Measurements from ENCODE around the gene TBC1D22B.
"Not testable (repeated sequence)": the region's sequence is repeated elsewhere in the genome, so short reads cannot be mapped to it uniquely, and the experiment has no call there.

TBC1D22B gene

GRCh38 chr6:37324131-37325033 is 66.8 kb downstream of the TBC1D22B start:
- no peak for DNase-seq

- not testable (repeated sequence) for DNase-seq
Measured at GRCh38 chr6:37330345-37330744, 72.8 kb downstream of the TBC1D22B start.

- DNase-seq, result no peak
Measured at GRCh38 chr6:37331047-37331446, 73.5 kb downstream of the TBC1D22B start.

GRCh38 chr6:37332894-37333293 is 75.3 kb downstream of the TBC1D22B start:
- no peak for DNase-seq

GRCh38 chr6:37334047-37334446 is 76.5 kb downstream of the TBC1D22B start:
- no peak for DNase-seq

GRCh38 chr6:37338317-37338716 is 80.7 kb downstream of the TBC1D22B start:
- not testable (repeated sequence) for DNase-seq

- DNase-seq, result no peak
Measured at GRCh38 chr6:37338745-37339255, 81.2 kb downstream of the TBC1D22B start.

- DNase-seq, result no peak
Measured at GRCh38 chr6:37339741-37340638, 82.4 kb downstream of the TBC1D22B start.

- DNase-seq, result no peak
Measured at GRCh38 chr6:37340639-37340943, 83.0 kb downstream of the TBC1D22B start.

- DNase-seq, result no peak
Measured at GRCh38 chr6:37343248-37343647, 85.7 kb downstream of the TBC1D22B start.

- DNase-seq, result no peak
Measured at GRCh38 chr6:37344308-37344707, 86.7 kb downstream of the TBC1D22B start.

GRCh38 chr6:37345804-37346203 is 88.2 kb downstream of the TBC1D22B start:
- not testable (repeated sequence) for DNase-seq

GRCh38 chr6:37347177-37347576 is 89.6 kb downstream of the TBC1D22B start:
- DNase-seq, result no peak

- DNase-seq, result no peak
Measured at GRCh38 chr6:37347670-37348111, 90.1 kb downstream of the TBC1D22B start.

- no peak for DNase-seq
Measured at GRCh38 chr6:37351027-37351426, 93.5 kb downstream of the TBC1D22B start.

- no peak for DNase-seq
Measured at GRCh38 chr6:37352384-37352783, 94.8 kb downstream of the TBC1D22B start.

GRCh38 chr6:37353761-37354525 is 96.4 kb downstream of the TBC1D22B start, which contains the start of gene RNF8:
Gene RNF8, plus strand, starts transcription at chr6:37353983. Its CDS starts 182 bp downstream, at chr6:37354165.
- DNase-seq, result peak; percentile 83 to 89

GRCh38 chr6:37354526-37355384 is 97.2 kb downstream of the TBC1D22B start:
- DNase-seq, result no peak

GRCh38 chr6:37357288-37357687 is 99.7 kb downstream of the TBC1D22B start:
- no peak for DNase-seq

- DNase-seq, result no peak
Measured at GRCh38 chr6:37357860-37358259, 100.3 kb downstream of the TBC1D22B start.

GRCh38 chr6:37359039-37359438 is 101.5 kb downstream of the TBC1D22B start:
- no peak for DNase-seq

Measured in NCI-H2081 (cell line).